ENCODE results near the gene PTS.
"Not testable (repeated sequence)": the region's sequence is repeated elsewhere in the genome, so short reads cannot be mapped to it uniquely, and the experiment has no call there.

PTS gene

DNA sequence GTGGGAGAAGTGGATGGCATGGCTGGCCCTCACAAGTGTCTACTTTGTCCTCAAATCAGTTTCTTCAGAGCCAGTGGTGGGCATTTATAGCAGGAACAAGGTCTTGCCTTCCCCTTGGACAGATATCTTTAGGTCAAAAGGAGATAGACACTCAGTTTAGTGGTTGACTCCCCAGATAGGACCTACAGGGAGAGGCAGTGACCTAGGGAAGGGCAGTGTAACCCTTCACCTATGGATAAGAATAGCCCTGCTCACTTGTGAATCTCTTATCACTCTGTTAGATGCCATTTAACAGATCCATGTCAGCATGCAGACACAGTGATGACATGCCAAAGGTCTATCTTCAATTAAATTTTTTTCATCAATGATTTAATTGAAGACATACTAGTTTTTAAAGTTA is 39.9 kb upstream of the PTS start:
- Histone ChIP-seq H3K4me1 (ENCODE audit: insufficient read depth, insufficient read length) (no peaks in the 10 kb centered on the region), H3K9me3 (ENCODE audit: insufficient read depth, low read length) (no peaks in the 10 kb centered on the region), H3K4me3 (ENCODE audit: insufficient read length, low read depth) (no peak overlapping the region), H3K36me3 (ENCODE audit: insufficient read depth, insufficient read length, low read length) (no peaks in the 10 kb centered on the region), H3K9ac (ENCODE audit: insufficient read length, low read depth) (no peak overlapping the region), H3K27me3 (ENCODE audit: insufficient read depth, insufficient read length) (no peaks in the 10 kb centered on the region)
- TF ChIP-seq ZNF274 (IDR thresholded peaks at IDR 0.05; ENCODE audit: low read depth, low read length) (no peak), YY1 (IDR thresholded peaks at IDR 0.05; ENCODE audit: insufficient read depth, insufficient read length) (no peak), SUZ12 (IDR thresholded peaks at IDR 0.05; ENCODE audit: extremely low read depth, insufficient read depth, insufficient read length) (no peak)
- DNase-seq (ENCODE audit: low read depth, low spot score): no peak

DNA sequence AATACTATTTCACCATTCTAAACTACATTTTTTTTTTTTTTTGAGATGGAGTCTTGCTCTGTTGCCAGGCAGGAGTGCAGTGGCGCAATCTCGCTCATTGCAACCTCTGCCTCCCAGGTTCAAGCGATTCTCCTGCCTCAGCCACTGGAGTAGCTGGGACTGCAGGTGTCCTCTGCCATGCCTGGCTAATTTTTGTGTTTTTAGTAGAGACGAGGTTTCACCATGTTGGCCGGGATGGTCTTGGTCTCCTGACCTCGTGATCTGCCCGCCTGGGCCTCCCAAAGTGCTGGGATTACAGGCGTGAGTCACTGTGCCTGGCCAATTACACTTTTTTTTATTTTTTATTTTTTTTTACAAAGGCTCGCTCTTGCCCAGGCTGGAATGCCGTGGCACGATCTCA is 31.1 kb upstream of the PTS start:
- not testable (repeated sequence) for DNase-seq (ENCODE audit: low read depth, low spot score); H3K4me3 ChIP-seq (ENCODE audit: insufficient read length, low read depth); H3K4me1 ChIP-seq (ENCODE audit: insufficient read depth, insufficient read length)

DNA sequence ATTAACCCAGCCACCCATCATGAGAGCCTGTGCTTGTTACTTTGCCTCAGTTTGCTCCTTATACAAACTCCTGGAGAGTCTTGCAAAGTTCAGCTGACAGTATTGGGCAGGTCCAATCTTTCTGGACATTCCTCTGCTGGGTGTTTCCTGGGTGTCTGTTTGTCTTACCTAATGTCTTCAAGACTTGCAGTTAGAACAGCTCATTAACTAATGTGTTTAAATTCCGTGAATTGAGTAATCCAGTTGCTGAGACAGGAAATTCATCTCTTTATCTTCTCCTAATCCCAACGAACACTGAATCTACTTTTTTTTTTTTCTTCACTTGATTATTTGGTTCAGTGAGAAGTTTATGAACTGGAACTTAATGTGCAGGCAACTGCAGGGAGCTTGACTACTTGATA is 30.3 kb upstream of the PTS start:
- Histone ChIP-seq H3K27me3 (ENCODE audit: insufficient read depth, insufficient read length) (no peaks in the 10 kb centered on the region), H3K36me3 (ENCODE audit: insufficient read depth, insufficient read length, low read length) (no peaks in the 10 kb centered on the region), H3K4me3 (ENCODE audit: insufficient read length, low read depth) (no peak overlapping the region), H3K4me1 (ENCODE audit: insufficient read depth, insufficient read length) (no peaks in the 10 kb centered on the region), H3K9ac (ENCODE audit: insufficient read length, low read depth) (no peak overlapping the region), H3K9me3 (ENCODE audit: insufficient read depth, low read length) (no peaks in the 10 kb centered on the region)
- no peak for DNase-seq (ENCODE audit: low read depth, low spot score)
- TF ChIP-seq ZNF274 (IDR thresholded peaks at IDR 0.05; ENCODE audit: low read depth, low read length) (no peak), YY1 (IDR thresholded peaks at IDR 0.05; ENCODE audit: insufficient read depth, insufficient read length) (no peak), SUZ12 (IDR thresholded peaks at IDR 0.05; ENCODE audit: extremely low read depth, insufficient read depth, insufficient read length) (no peak)

More for the DNA sequence above, 31.1 kb upstream of the PTS start:
- not testable (repeated sequence) for H3K27me3 ChIP-seq (ENCODE audit: insufficient read depth, insufficient read length); H3K9ac ChIP-seq (ENCODE audit: insufficient read length, low read depth); H3K9me3 ChIP-seq (ENCODE audit: insufficient read depth, low read length); H3K36me3 ChIP-seq (ENCODE audit: insufficient read depth, insufficient read length, low read length)

DNA sequence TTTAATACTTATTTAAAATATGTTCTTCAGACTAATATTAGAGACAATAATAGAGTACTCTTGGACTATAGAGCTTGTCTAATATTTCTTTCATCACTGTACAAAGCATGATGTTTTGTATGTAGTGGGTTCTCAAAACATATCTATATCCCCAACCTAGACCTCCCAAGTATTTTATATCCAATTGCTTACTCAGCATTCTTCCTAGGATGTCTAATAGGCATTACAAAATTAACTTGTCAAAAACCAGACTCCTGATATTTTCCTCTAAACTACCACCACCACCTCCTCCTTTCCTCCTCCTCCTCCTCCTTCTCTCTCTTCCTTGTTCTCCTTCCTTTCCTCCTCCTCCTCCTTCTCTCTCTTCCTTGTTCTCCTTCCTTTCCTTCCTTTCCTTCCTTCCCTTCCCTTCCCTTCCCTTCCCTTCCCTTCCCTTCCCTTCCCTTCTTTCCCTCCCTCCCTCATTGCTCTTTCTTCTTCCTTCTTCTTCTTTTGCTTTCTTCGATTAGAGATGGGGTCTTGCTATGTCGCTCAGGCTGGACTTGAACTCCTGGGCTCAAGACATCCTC is 29.6 kb upstream of the PTS start:
- Histone ChIP-seq H3K36me3 (ENCODE audit: insufficient read depth, insufficient read length, low read length) (no peaks in the 10 kb centered on the region), H3K9me3 (ENCODE audit: insufficient read depth, low read length) (no peaks in the 10 kb centered on the region), H3K9ac (ENCODE audit: insufficient read length, low read depth) (no peak overlapping the region), H3K4me3 (ENCODE audit: insufficient read length, low read depth) (no peak overlapping the region), H3K4me1 (ENCODE audit: insufficient read depth, insufficient read length) (no peaks in the 10 kb centered on the region), H3K27me3 (ENCODE audit: insufficient read depth, insufficient read length) (no peaks in the 10 kb centered on the region)
- no peak for TF ChIP-seq YY1 (IDR thresholded peaks at IDR 0.05; ENCODE audit: insufficient read depth, insufficient read length)
- TF ChIP-seq SUZ12 (IDR thresholded peaks at IDR 0.05; ENCODE audit: extremely low read depth, insufficient read depth, insufficient read length): no peak
- no peak for TF ChIP-seq ZNF274 (IDR thresholded peaks at IDR 0.05; ENCODE audit: low read depth, low read length)
- no peak for DNase-seq (ENCODE audit: low read depth, low spot score)

DNA sequence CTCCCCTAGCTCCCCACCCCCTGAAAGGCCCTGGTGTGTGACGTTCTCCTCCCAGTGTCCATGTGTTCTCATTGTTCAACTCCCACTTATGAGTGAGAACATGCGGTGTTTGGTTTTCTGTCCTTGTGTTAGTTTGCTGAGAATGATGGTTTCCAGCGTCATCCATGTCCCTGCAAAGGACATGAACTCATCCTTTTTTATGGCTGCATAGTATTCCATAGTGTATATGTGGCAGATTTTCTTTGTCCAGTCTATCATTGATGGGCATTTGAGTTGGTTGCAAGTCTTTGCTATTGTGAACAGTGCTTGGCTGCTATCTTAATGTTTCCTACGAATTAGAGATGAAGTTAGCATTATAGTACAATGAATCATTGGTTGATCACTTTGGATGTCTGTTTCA is 27.1 kb upstream of the PTS start:
- not testable (repeated sequence) for H3K36me3 ChIP-seq (ENCODE audit: insufficient read depth, insufficient read length, low read length); H3K27me3 ChIP-seq (ENCODE audit: insufficient read depth, insufficient read length); H3K9ac ChIP-seq (ENCODE audit: insufficient read length, low read depth); H3K4me3 ChIP-seq (ENCODE audit: insufficient read length, low read depth); H3K9me3 ChIP-seq (ENCODE audit: insufficient read depth, low read length); DNase-seq (ENCODE audit: low read depth, low spot score); H3K4me1 ChIP-seq (ENCODE audit: insufficient read depth, insufficient read length)

DNA sequence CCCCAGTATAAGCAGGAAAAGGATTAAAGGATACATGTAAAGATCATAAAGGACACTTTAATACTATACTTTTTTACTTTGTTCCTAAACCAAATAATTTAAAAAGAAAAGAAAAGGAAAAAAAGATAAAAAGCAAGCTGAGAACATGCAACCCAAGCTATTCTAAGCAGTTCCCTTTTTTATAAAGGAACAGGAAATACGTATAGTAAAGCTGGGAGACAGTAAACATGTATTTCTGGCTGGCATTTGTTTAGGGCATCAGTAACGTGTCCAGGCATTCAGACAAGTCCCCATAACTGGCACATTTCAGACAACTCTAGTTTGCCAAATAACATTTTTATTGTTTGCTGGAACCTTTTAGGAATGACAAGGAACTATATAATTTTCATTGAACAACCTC is 26.0 kb upstream of the PTS start:
- Histone ChIP-seq H3K4me1 (ENCODE audit: insufficient read depth, insufficient read length) (no peaks in the 10 kb centered on the region), H3K36me3 (ENCODE audit: insufficient read depth, insufficient read length, low read length) (no peaks in the 10 kb centered on the region), H3K9ac (ENCODE audit: insufficient read length, low read depth) (no peak overlapping the region), H3K4me3 (ENCODE audit: insufficient read length, low read depth) (no peak overlapping the region), H3K27me3 (ENCODE audit: insufficient read depth, insufficient read length) (no peaks in the 10 kb centered on the region), H3K9me3 (ENCODE audit: insufficient read depth, low read length) (no peaks in the 10 kb centered on the region)
- DNase-seq (ENCODE audit: low read depth, low spot score): no peak
- no peak for TF ChIP-seq YY1 (IDR thresholded peaks at IDR 0.05; ENCODE audit: insufficient read depth, insufficient read length)
- TF ChIP-seq ZNF274 (IDR thresholded peaks at IDR 0.05; ENCODE audit: low read depth, low read length): no peak
- TF ChIP-seq SUZ12 (IDR thresholded peaks at IDR 0.05; ENCODE audit: extremely low read depth, insufficient read depth, insufficient read length): no peak

DNA sequence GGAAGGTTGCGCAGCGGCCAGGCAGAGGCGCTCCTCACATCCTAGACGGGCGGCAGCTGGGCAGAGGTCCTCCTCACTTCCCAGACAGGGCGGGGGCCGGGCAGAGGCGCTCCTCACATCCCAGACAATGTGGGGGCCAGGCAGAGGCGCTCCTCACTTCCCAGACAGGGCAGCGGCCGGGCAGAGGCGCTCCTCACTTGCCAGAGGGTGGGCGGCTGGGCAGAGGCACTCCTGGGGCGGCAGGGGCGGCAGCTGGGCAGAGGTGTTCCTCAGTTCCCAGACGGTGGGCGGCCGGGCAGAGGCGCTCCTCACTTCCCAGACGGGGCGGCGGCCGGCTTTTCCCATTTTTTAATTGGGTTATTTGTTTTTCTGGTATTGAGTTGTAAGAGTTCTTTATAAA is 20.2 kb upstream of the PTS start:
- Histone ChIP-seq H3K36me3 (ENCODE audit: insufficient read depth, insufficient read length, low read length) (no peaks in the 10 kb centered on the region), H3K4me3 (ENCODE audit: insufficient read length, low read depth) (no peak overlapping the region), H3K9ac (ENCODE audit: insufficient read length, low read depth) (no peak overlapping the region), H3K9me3 (ENCODE audit: insufficient read depth, low read length) (peaks cover 12% of the 10 kb centered on the region; the same call in 1 of the 2 replicates), H3K4me1 (ENCODE audit: insufficient read depth, insufficient read length) (no peaks in the 10 kb centered on the region), H3K27me3 (ENCODE audit: insufficient read depth, insufficient read length) (no peaks in the 10 kb centered on the region)
- no peak for DNase-seq (ENCODE audit: low read depth, low spot score)
- TF ChIP-seq YY1 (IDR thresholded peaks at IDR 0.05; ENCODE audit: insufficient read depth, insufficient read length) (no peak), SUZ12 (IDR thresholded peaks at IDR 0.05; ENCODE audit: extremely low read depth, insufficient read depth, insufficient read length) (no peak), ZNF274 (IDR thresholded peaks at IDR 0.05; ENCODE audit: low read depth, low read length) (no peak)

DNA sequence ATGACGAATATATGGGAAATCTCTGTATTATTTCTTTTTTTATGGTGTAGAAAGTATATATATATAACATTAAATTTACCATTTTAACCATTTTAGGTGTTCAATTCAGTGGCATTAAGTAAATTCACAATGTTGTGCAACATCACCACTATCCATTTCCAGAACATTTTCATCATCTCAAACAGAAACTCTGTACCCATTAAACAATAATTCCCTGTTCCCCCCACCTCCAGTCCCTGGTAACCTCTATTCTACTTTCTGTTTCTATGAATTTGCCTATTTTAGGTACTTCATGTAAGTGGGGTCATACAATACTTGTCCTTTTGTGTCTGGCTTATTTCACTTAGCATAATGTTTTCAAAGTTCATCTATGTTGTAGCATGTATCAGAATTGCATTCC is 15.3 kb upstream of the PTS start:
- DNase-seq (ENCODE audit: low read depth, low spot score): no peak
- H3K27me3 ChIP-seq (ENCODE audit: insufficient read depth, insufficient read length): no peaks in the 10 kb centered on the region
- H3K4me1 ChIP-seq (ENCODE audit: insufficient read depth, insufficient read length): no peaks in the 10 kb centered on the region
- no peak overlapping the region for H3K9ac ChIP-seq (ENCODE audit: insufficient read length, low read depth)
- H3K9me3 ChIP-seq (ENCODE audit: insufficient read depth, low read length): peaks cover 11% of the 10 kb centered on the region; the same call in 1 of the 2 replicates
- TF ChIP-seq ZNF274 (IDR thresholded peaks at IDR 0.05; ENCODE audit: low read depth, low read length): no peak
- TF ChIP-seq SUZ12 (IDR thresholded peaks at IDR 0.05; ENCODE audit: extremely low read depth, insufficient read depth, insufficient read length): no peak
- no peak for TF ChIP-seq YY1 (IDR thresholded peaks at IDR 0.05; ENCODE audit: insufficient read depth, insufficient read length)
- no peak overlapping the region for H3K4me3 ChIP-seq (ENCODE audit: insufficient read length, low read depth)
- no peaks in the 10 kb centered on the region for H3K36me3 ChIP-seq (ENCODE audit: insufficient read depth, insufficient read length, low read length)
